Thymus (tissue), 11 donors: ENCODE results near the gene CCSAP. TPM values are rescaled to one million over a fixed set of nuclear protein-coding genes. Genes with fewer than 3 reads are reported as not detected.
"Not testable (repeated sequence)": the region's sequence is repeated elsewhere in the genome, so short reads cannot be mapped to it uniquely, and the experiment has no call there.

Experiments
- DNase-seq, 9 donors: peaks; one replicate each; pipeline ENCODE4 v3.0.0-alpha.2; 2013; ENCODE audit warnings: low spot score in 9 of 9, low read depth in 6 of 9, missing footprints in 1 of 9
- H3K27ac ChIP-seq, 2 donors: one replicate each; pipeline ENCODE4 v1.5.1; 2013; ENCODE audit warnings: control low read depth in 1 of 2, low read depth in 1 of 2, low read length in 1 of 2, mild to moderate bottlenecking in 1 of 2, moderate library complexity in 1 of 2
- H3K27me3 ChIP-seq, 2 donors: one replicate each; pipeline ENCODE4 v1.5.1; 2013; ENCODE audit warnings: low read length in 1 of 2; ENCODE audit not compliant: control insufficient read depth in 2 of 2, insufficient read depth in 1 of 2
- H3K36me3 ChIP-seq, 2 donors: one replicate each; pipeline ENCODE4 v1.5.1; 2013; ENCODE audit warnings: low read length in 1 of 2, mild to moderate bottlenecking in 1 of 2, moderate library complexity in 1 of 2; ENCODE audit not compliant: control insufficient read depth in 2 of 2, insufficient read depth in 2 of 2
- H3K4me1 ChIP-seq, 2 donors: one replicate each; pipeline ENCODE4 v1.5.1; 2013; ENCODE audit warnings: low read length in 2 of 2; ENCODE audit not compliant: control insufficient read depth in 2 of 2, insufficient read depth in 2 of 2
- H3K4me3 ChIP-seq, 2 donors: one replicate each; pipeline ENCODE4 v1.5.1; 2013; ENCODE audit warnings: low read length in 2 of 2, control low read depth in 1 of 2, mild to moderate bottlenecking in 1 of 2
- H3K9me3 ChIP-seq, 2 donors: one replicate each; pipeline ENCODE4 v1.5.1; 2013; ENCODE audit warnings: low read length in 1 of 2, mild to moderate bottlenecking in 1 of 2; ENCODE audit not compliant: control insufficient read depth in 2 of 2, insufficient read depth in 1 of 2
- WGBS: extraction: QIAGEN DNeasy Blood & Tissue Kit; methylation state at CpG from one replicate; pipeline ENCODE4 v1.1.7; 2013; 5-methylcytosine and 5-hydroxymethylcytosine counted together
- polyA plus RNA-seq: library from polyadenylated mRNA; stranded (reverse); fragments of 200-250 nt; gene quantifications from one replicate; pipeline ENCODE4 v1.2.3, GENCODE V29; 2013
- total RNA-seq: library from RNA; stranded (reverse); fragments of 120-200 nt; gene quantifications from one replicate; pipeline ENCODE4 v1.2.4, GENCODE V29; 2013
- donor health status: healthy.

Gene CCSAP
- total and polyA plus RNA-seq, 2 donors, result 18.7 to 18.9 TPM

DNA sequence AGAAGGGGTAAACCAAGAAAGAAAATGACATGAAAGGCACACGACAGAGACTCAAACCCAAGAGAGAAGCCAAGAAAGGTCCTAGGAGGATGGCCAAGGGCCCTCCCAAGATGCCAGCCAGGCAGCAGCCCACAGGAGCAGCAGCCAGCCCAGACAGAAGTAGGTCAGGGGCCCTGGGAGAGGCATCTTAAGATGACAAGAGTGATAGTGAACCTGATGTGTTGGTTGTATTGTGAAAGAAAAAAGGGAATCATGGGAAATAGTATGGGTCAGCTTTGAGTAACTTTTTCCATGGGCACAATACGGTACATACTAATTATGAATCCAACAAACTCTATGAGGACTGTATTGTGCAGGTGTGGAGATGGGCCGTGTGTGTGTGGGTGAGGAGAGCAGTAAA is 3.3 kb downstream of the CCSAP start:
- H3K9me3 ChIP-seq, result peaks cover 0 to 4% of the 10 kb centered on the region in 2 donors
- peak in 4 of 9 donors; percentile 35 to 59 (median 41) for DNase-seq
- 89% methylated on average over 3 of the region's 3 CpGs for WGBS

DNA sequence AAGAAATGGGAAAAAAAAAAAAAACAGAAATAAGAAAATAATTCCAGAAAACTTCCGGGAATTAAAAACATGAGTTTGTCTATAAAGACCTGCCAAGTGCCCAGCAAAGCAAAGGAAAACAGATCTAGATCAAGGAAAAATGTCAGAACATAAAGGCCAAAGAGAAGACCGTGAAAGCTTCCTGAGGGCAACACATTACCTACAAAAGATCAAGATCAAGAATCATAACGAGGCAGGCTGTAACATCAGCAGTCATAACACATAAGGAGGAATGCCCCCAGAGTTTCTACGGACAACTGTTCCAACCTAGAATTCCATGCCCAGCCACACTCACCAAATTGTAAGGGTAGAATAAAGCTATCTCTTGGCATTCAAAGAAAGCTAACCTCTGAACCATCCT is 3.8 kb downstream of the CCSAP start:
- WGBS, result 96% methylated on average over 4 of the region's 4 CpGs

More for the DNA sequence above, 3.3 kb downstream of the CCSAP start:
- Histone ChIP-seq H3K4me1 (peaks cover 17 to 50% of the 10 kb centered on the region in 2 donors), H3K27me3 (no peaks in the 10 kb centered on the region), H3K36me3 (peaks cover 11 to 23% of the 10 kb centered on the region in 2 donors), H3K27ac (peak overlapping the region in 1 of 2 donors; percentile 74), H3K4me3 (peak overlapping the region in 1 of 2 donors; percentile 66)

DNA sequence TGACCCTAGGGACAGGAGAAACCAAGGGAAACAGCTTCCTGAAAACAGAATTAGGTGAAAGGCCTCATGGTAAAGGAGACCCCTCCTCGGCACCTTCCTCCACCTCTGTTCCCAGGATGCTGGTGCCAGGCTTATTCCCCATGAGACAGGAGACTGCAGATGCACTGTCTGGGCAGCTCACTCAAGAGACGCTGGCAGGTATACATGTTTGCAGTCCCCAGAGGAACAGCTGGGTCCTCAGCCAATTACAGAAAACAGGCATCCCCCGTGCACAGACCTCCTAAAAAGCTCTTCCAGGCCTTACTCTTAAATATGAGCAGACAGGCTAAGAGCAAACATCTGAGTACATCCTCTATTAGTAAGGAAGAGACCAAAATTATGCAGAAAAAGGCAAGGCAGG is 6.5 kb downstream of the CCSAP start:
- Histone ChIP-seq H3K9me3 (peaks cover 0 to 11% of the 10 kb centered on the region in 2 donors), H3K36me3 (peaks cover 11 to 30% of the 10 kb centered on the region in 2 donors), H3K4me1 (peaks cover 17 to 30% of the 10 kb centered on the region in 2 donors), H3K4me3 (no peak overlapping the region), H3K27me3 (no peaks in the 10 kb centered on the region), H3K27ac (no peak overlapping the region)
- WGBS, result 90% methylated on average over 3 of the region's 3 CpGs
- peak in 1 of 9 donors; percentile 16 for DNase-seq

More for the DNA sequence above, 3.8 kb downstream of the CCSAP start:
- peak in 1 of 9 donors; percentile 12 for DNase-seq
- Histone ChIP-seq H3K9me3 (peaks cover 0 to 4% of the 10 kb centered on the region in 2 donors), H3K4me3 (peak overlapping the region in 1 of 2 donors; percentile 66), H3K27ac (peak overlapping the region in 1 of 2 donors; percentile 74), H3K27me3 (no peaks in the 10 kb centered on the region), H3K4me1 (peaks cover 17 to 47% of the 10 kb centered on the region in 2 donors), H3K36me3 (peaks cover 11 to 25% of the 10 kb centered on the region in 2 donors)

- Histone ChIP-seq H3K4me1 (peaks cover 10 to 18% of the 10 kb centered on the region in 2 donors), H3K27ac (no peak overlapping the region), H3K27me3 (no peaks in the 10 kb centered on the region), H3K4me3 (no peak overlapping the region), H3K9me3 (peaks cover 0 to 11% of the 10 kb centered on the region in 2 donors), H3K36me3 (peaks cover 17 to 35% of the 10 kb centered on the region in 2 donors)
- no peak for DNase-seq
- 98% methylated on average over 2 of the region's 2 CpGs for WGBS
Measured at GRCh38 chr1:229334716-229335115, 8.1 kb downstream of the CCSAP start.

- DNase-seq, result no peak
Measured at GRCh38 chr1:229334269-229334668, 8.6 kb downstream of the CCSAP start.

DNA sequence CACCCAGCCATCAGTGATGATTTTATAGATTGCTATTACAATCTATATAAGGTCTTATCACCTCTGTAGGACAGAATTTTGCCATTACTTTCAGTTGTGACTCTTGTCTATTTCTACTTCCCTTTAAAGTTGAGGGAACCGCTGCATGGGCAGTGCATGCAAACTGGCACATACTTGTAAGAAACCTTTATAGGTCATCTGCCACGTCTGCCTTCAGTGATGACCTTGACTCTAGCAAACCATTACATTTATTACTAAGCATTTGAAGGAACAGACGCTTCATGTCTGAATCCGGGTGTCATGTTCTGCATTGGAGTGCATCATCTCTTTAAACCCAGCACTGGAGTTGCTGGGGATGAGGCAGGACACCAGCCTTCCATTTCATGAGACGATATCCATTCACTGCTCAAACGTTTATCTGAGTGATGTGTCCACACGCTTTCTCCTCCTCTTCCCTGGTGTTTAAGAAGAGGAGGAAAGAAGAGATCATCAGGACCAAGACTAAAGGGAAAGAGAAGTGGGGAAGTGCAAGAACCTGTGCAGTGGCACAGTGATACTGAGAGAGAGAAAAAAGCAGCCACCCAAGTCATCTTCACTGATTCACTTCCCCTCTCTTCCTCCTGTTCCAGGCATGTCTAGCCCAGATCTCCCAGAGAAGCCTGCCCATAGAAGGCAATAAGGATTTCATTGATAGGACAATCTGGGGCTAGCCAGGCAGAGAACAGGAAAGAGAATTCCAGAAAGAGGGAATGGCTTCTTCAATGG is 14.1 kb downstream of the CCSAP start:
- Histone ChIP-seq H3K27ac (no peak overlapping the region), H3K27me3 (no peaks in the 10 kb centered on the region), H3K4me1 (no peaks in the 10 kb centered on the region), H3K4me3 (no peak overlapping the region), H3K9me3 (peaks cover 0 to 3% of the 10 kb centered on the region in 2 donors), H3K36me3 (peaks cover 42 to 64% of the 10 kb centered on the region in 2 donors)
- WGBS, result 89% methylated on average over 7 of the region's 7 CpGs
- no peak for DNase-seq

More at GRCh38 chr1:229334269-229334668, 8.6 kb downstream of the CCSAP start:
- Histone ChIP-seq H3K4me1 (peaks cover 8 to 14% of the 10 kb centered on the region in 2 donors), H3K27me3 (no peaks in the 10 kb centered on the region), H3K36me3 (peaks cover 21 to 38% of the 10 kb centered on the region in 2 donors), H3K27ac (no peak overlapping the region), H3K9me3 (peaks cover 0 to 11% of the 10 kb centered on the region in 2 donors), H3K4me3 (no peak overlapping the region)
- WGBS, result 71% methylated on average over 2 of the region's 2 CpGs

- not testable (repeated sequence) for H3K27ac ChIP-seq, H3K4me3 ChIP-seq, H3K4me1 ChIP-seq, DNase-seq, H3K27me3 ChIP-seq, H3K9me3 ChIP-seq
- over 99% methylated on average over 6 of the region's 6 CpGs for whole genome bisulfite sequencing
- peaks cover 44 to 71% of the 10 kb centered on the region in 2 donors for H3K36me3 ChIP-seq
Measured at GRCh38 chr1:229327765-229328164, 15.1 kb downstream of the CCSAP start.

GRCh38 chr1:229326601-229327000 is 16.2 kb downstream of the CCSAP start:
- Histone ChIP-seq H3K4me3 (no peak overlapping the region), H3K27ac (no peak overlapping the region), H3K27me3 (no peaks in the 10 kb centered on the region), H3K9me3 (no peaks in the 10 kb centered on the region), H3K36me3 (peaks cover 47 to 77% of the 10 kb centered on the region in 2 donors), H3K4me1 (no peaks in the 10 kb centered on the region)
- no peak for DNase-seq
- 96% methylated on average over 12 of the region's 12 CpGs for WGBS

GRCh38 chr1:229325853-229326487 is 16.9 kb downstream of the CCSAP start:
- Histone ChIP-seq H3K27me3 (no peaks in the 10 kb centered on the region), H3K4me3 (no peak overlapping the region), H3K36me3 (peaks cover 47 to 77% of the 10 kb centered on the region in 2 donors), H3K9me3 (no peaks in the 10 kb centered on the region), H3K27ac (no peak overlapping the region), H3K4me1 (no peaks in the 10 kb centered on the region)
- no peak for DNase-seq
- 93% methylated on average over 10 of the region's 10 CpGs for WGBS
